ENCODE measurements around the gene DCLRE1C. TPM values are rescaled to one million over a fixed set of nuclear protein-coding genes. Genes with fewer than 3 reads are reported as not detected.
A peak's percentile ranks its signal among the peaks of the same experiment; 100 is the strongest.

The DCLRE1C gene
- polyA plus RNA-seq, 2 of the 4 experiments (the other 2 are of a cell fraction), result 4.6 to 8.3 TPM

- Histone ChIP-seq H3K4me2 (peak overlapping the region; percentile 61), H3K9me3 (no peaks in the 10 kb centered on the region), H3K4me1 (peaks cover 5% of the 10 kb centered on the region; the same call in 1 of the 3 replicates), H3K27ac (peak overlapping the region; percentile 88 to 97), H3K4me3 (peak overlapping the region; percentile 56)
- TF ChIP-seq, protein P1, sequence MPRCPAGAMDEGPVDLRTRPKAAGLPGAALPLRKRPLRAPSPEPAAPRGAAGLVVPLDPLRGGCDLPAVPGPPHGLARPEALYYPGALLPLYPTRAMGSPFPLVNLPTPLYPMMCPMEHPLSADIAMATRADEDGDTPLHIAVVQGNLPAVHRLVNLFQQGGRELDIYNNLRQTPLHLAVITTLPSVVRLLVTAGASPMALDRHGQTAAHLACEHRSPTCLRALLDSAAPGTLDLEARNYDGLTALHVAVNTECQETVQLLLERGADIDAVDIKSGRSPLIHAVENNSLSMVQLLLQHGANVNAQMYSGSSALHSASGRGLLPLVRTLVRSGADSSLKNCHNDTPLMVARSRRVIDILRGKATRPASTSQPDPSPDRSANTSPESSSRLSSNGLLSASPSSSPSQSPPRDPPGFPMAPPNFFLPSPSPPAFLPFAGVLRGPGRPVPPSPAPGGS (IDR thresholded peaks at IDR 0.05), result 0 out of 3 replicates have a peak, but pooled peaks have one; percentile 47
- no peak for TF ChIP-seq E2F6 (IDR thresholded peaks at IDR 0.05; ENCODE audit: borderline replicate concordance, low read depth)
- ChIA-PET POLR2A (interaction anchor here (0.6 to 2.0 kb wide), 8 partner anchors 10 to 561 kb away, joined by 3 to 22 read pairs (median 5); partner anchors contain the start of genes CDNF, HSPA14, MSANTD7 and NMT2), CTCF (interaction anchor here (0.9 kb wide), 1 partner anchor 81 kb away, joined by 4 read pairs; the partner anchor contains the start of gene SUV39H2)
- ATAC-seq (no peak), FAIRE-seq (no peak), DNase-seq (ENCODE audit: low read depth in 1 of 2, low spot score in 1 of 2) (no peak)
- WGBS (ENCODE audit: missing lambda C conversion rate), result 49% methylated on average over 12 of the region's 12 CpGs
Measured at GRCh38 chr10:14958872-14959220, 5.0 kb upstream of the DCLRE1C start.

DNA sequence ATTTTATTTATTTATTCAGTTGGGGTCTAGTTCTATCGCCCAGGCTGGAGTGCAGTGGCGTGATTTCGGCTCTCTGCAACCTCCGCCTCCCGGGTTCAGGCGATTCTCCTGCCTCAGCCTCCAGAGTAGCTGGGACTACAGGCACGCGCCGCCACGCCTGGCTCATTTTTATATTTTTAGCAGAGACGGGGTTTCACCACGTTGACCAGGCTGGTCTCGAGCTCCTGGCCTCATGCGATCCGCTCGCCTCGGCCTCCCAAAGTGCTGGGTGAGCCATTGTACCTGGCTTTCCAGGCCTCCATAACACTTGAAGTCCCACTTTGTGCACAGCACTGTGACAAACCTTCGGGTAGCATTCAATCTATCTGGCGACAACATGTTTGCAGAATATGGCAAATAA is 1.0 kb upstream of the DCLRE1C start:
- no peak for TF ChIP-seq ZNF302 (CRISPR knock-in tag; IDR thresholded peaks at IDR 0.05)
- no peak for TF ChIP-seq HOXB5 (CRISPR knock-in tag; IDR thresholded peaks at IDR 0.05)
- TF ChIP-seq TFCP2L1 (CRISPR knock-in tag; IDR thresholded peaks at IDR 0.05), result no peak
- TF ChIP-seq, protein P2, sequence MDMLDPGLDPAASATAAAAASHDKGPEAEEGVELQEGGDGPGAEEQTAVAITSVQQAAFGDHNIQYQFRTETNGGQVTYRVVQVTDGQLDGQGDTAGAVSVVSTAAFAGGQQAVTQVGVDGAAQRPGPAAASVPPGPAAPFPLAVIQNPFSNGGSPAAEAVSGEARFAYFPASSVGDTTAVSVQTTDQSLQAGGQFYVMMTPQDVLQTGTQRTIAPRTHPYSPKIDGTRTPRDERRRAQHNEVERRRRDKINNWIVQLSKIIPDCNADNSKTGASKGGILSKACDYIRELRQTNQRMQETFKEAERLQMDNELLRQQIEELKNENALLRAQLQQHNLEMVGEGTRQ (IDR thresholded peaks at IDR 0.05), result no peak
- no peak for TF ChIP-seq MAZ (IDR thresholded peaks at IDR 0.05; ENCODE audit: borderline replicate concordance, low read depth, low read length)
- no peak for TF ChIP-seq BHLHE40 (IDR thresholded peaks at IDR 0.05; ENCODE audit: low read depth, low read length)
- TF ChIP-seq HDAC2 (IDR thresholded peaks at IDR 0.05), result no peak
- no peak for TF ChIP-seq POLR2AphosphoS2 (conservative IDR thresholded peaks at IDR 0.05; ENCODE audit: low read length)
- no peak for TF ChIP-seq ZC3H11A (IDR thresholded peaks at IDR 0.05)
- TF ChIP-seq RCOR1 (IDR thresholded peaks at IDR 0.05; ENCODE audit: low read depth, low read length), result no peak
- TF ChIP-seq FOSB (CRISPR knock-in tag; IDR thresholded peaks at IDR 0.05), result no peak
- 96% methylated on average over 19 of the region's 19 CpGs for WGBS (ENCODE audit: missing lambda C conversion rate)
- Histone ChIP-seq H3K27ac (peak overlapping the region; percentile 84 to 92; a peak in 5 of 6 replicates), H3K4me1 (peaks cover 16% of the 10 kb centered on the region), H3K4me3 (peak overlapping the region; percentile 75; the same call in 2 of the 3 replicates), H3K4me2 (peak overlapping the region; percentile 88), H3K9me3 (no peaks in the 10 kb centered on the region)
- POLR2A ChIA-PET, result interaction anchor here (0.8 to 2.4 kb wide), 3 partner anchors 76 to 214 kb away, joined by 3 to 13 read pairs (median 7); partner anchors contain the start of genes CDNF, HSPA14, MSANTD7 and NMT2
- FAIRE-seq (no peak), DNase-seq (ENCODE audit: low read depth in 1 of 2, low spot score in 1 of 2) (no peak), ATAC-seq (no peak)
- CTCF ChIA-PET, result interaction anchor here (1.2 to 1.9 kb wide), 2 partner anchors 9 to 26 kb away, joined by 3 to 4 read pairs; no protein-coding TSS in a partner anchor

- POLR2A ChIA-PET, result interaction anchor here (1.0 to 2.4 kb wide), 3 partner anchors 20 to 116 kb away, joined by 3 to 13 read pairs (median 7); partner anchors contain the start of genes CDNF, HSPA14, MSANTD7 and SUV39H2
- TF ChIP-seq ELK1 (IDR thresholded peaks at IDR 0.05; ENCODE audit: low read depth, low read length) (no peak), ZSCAN20 (CRISPR knock-in tag; IDR thresholded peaks at IDR 0.05) (no peak), PHF8 (IDR thresholded peaks at IDR 0.05; ENCODE audit: borderline replicate concordance, low read depth) (0 out of 2 replicates have a peak, but pooled peaks have one; percentile 42), MAFK (IDR thresholded peaks at IDR 0.05; ENCODE audit: partially characterized antibody) (no peak), ESRRA (IDR thresholded peaks at IDR 0.05; ENCODE audit: borderline replicate concordance, low read length) (no peak)
- TF ChIP-seq, protein P2 (IDR thresholded peaks at IDR 0.05), result 0 out of 2 replicates have a peak, but pooled peaks have one; percentile 1
- H3K27ac ChIP-seq, result peak overlapping the region; percentile 84 to 92
- FAIRE-seq (no peak), DNase-seq (ENCODE audit: low read depth in 1 of 2, low spot score in 1 of 2) (peak; percentile 51 to 57), ATAC-seq (peak; percentile 81 to 82)
- peaks cover 16% of the 10 kb centered on the region for H3K4me1 ChIP-seq
- 6% methylated on average over 14 of the region's 32 CpGs for WGBS (ENCODE audit: missing lambda C conversion rate)
- no peaks in the 10 kb centered on the region for H3K9me3 ChIP-seq
- H3K4me2 ChIP-seq, result peak overlapping the region; percentile 88
- peak overlapping the region; percentile 75 for H3K4me3 ChIP-seq
- CTCF ChIA-PET, result interaction anchor here (0.8 to 2.0 kb wide), 5 partner anchors 18 to 470 kb away, joined by 3 to 7 read pairs (median 4); no protein-coding TSS in a partner anchor
Measured at GRCh38 chr10:14953424-14954000, 384 bp downstream of the DCLRE1C start.

All from A549 (cell line).